Glomerular visceral epithelial cell (primary cell): Measurements from ENCODE around the gene DPP3.
"Not testable (repeated sequence)": the region's sequence is repeated elsewhere in the genome, so short reads cannot be mapped to it uniquely, and the experiment has no call there.

Experiments used
- DNase-seq: peaks from one replicate; pipeline ENCODE4 v3.0.0-alpha.2; 2016; ENCODE audit errors: extremely low spot score

DPP3 gene, protein sequence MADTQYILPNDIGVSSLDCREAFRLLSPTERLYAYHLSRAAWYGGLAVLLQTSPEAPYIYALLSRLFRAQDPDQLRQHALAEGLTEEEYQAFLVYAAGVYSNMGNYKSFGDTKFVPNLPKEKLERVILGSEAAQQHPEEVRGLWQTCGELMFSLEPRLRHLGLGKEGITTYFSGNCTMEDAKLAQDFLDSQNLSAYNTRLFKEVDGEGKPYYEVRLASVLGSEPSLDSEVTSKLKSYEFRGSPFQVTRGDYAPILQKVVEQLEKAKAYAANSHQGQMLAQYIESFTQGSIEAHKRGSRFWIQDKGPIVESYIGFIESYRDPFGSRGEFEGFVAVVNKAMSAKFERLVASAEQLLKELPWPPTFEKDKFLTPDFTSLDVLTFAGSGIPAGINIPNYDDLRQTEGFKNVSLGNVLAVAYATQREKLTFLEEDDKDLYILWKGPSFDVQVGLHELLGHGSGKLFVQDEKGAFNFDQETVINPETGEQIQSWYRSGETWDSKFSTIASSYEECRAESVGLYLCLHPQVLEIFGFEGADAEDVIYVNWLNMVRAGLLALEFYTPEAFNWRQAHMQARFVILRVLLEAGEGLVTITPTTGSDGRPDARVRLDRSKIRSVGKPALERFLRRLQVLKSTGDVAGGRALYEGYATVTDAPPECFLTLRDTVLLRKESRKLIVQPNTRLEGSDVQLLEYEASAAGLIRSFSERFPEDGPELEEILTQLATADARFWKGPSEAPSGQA

GRCh38 chr11:66480117-66480938 is at the start of gene DPP3:
TSS of gene DPP3 (plus strand) at chr11:66480434. CDS start at chr11:66482201, 1,767 bp downstream.
- peak; percentile 97 for DNase-seq

GRCh38 chr11:66431287-66431686 is 48.9 kb upstream of the DPP3 start:
- DNase-seq, result not testable (repeated sequence)

DNA sequence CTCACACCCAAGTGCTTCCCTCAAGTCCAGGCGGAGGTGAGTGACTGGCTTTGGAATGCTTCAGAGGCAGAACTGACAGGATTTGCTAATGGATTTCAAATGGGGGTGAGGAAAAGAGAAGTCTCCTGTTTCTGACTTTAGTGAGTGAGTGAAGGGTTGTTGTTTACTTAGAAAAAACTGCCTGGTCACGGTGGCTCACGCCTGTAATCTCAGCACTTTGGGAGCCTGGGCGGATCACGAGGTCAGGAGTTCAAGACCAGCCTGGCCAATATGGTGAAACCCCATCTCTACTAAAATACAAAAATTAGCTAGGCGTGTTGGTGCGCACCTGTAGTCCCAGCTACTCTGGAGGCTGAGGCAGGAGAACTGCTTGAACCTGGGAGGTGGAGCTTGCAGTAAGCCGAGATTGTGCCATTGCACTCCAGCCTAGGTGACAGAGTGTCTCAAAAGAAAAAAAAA is 48.3 kb upstream of the DPP3 start:
- not testable (repeated sequence) for DNase-seq

DNA sequence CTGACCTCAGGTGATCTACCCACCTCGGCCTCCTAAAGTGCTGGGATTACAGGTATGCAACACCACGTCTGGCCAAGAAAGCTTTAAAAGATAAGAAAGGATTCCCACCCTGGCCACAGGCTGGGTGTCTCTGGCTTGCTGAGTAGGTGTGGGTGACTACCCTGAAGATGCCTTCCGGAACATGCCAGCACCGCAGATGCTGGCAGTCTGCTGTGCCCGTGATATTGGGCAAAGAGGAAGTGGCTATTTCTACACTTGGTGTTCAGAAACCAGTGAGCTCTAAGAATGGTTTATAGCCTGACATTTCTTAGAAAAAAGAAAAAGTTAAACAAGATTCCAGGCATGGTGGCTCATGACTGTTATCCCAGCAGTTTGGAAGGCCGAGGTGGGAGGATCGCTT is 47.6 kb upstream of the DPP3 start:
- no peak for DNase-seq

- no peak for DNase-seq
Observed at GRCh38 chr11:66437979-66438503, 42.2 kb upstream of the DPP3 start.

- DNase-seq, result peak; percentile 89
Observed at GRCh38 chr11:66438504-66439466, 41.4 kb upstream of the DPP3 start, which contains the start of gene MRPL11. TSS of gene MRPL11 (minus strand) at chr11:66438848. CDS start at chr11:66438754, 94 bp downstream.

DNA sequence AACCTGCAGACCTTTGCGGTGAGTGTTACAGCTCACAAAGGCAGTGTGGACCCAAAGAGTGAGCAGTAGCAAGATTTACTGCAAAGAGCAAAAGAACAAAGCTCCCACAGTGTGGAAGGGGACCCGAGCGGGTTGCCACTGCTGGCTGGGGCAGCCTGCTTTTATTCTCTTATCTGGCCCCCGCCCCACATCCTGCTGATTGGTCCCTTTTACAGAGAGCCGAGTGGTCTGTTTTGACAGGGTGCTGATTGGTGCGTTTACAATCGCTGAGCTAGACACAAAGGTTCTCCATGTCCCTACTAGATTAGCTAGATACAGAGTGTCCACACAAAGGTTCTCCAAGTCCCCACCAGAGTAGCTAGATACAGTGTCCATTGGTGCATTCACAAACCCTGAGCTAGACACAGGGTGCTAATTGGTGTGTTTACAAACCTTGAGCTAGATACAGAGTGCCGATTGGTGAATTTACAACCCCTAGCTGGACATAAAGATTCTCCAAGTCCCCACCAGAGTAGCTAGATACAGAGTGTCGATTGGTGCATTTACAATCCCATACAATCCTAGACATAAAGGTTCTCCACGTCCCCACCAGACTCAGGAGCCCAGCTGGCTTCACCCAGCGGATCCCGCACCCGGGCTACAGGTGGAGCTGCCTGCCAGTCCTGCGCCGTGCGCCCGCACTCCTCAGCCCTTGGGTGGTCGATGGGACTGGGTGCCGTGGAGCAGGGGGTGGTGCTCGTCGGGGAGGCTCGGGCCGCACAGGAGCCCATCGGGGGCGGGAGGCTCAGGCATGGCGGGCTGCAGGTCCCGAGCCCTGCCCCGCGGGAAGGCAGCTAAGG is 39.9 kb upstream of the DPP3 start:
- DNase-seq, result not testable (repeated sequence)

DNA sequence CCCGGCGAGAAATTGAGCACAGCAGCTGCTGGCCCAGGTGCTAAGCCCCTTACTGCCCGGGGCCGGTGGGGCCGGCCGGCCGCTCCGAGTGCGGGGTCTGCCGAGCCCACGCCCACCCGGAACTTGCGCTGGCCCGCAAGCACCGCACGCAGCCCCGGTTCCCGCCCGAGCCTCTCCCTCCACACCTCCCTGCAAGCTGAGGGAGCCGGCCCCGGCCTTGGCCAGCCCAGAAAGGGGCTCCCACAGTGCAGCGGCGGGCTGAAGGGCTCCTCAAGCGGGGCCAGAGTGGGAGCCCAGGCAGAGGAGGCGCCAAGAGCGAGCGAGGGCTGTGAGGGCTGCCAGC is 39.3 kb upstream of the DPP3 start:
- DNase-seq, result not testable (repeated sequence)

- DNase-seq, result peak; percentile 31
Observed at GRCh38 chr11:66443602-66444001, 36.6 kb upstream of the DPP3 start.

DNA sequence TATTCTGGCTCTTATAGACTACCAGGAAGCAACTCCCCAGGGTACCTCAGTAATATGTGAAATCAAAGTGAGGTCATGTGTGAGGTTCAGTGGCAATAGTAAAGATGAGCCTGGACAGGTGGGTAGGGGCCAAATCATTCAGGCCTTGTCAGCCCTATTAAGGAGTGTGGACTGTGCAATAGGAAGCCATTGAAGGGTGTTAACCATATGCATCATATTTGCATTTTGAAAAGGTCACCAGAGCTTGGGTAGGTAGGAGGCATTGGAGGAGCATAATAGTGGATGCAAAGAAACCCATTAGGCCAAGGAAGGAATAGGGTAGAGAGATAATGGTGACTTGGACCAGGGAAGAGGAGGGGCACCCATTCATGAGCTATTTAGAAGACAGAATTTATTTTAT is 33.2 kb upstream of the DPP3 start:
- DNase-seq, result no peak

GRCh38 chr11:66448523-66448922 is 31.7 kb upstream of the DPP3 start:
- no peak for DNase-seq

- no peak for DNase-seq
Observed at GRCh38 chr11:66450560-66450959, 29.7 kb upstream of the DPP3 start.

DNA sequence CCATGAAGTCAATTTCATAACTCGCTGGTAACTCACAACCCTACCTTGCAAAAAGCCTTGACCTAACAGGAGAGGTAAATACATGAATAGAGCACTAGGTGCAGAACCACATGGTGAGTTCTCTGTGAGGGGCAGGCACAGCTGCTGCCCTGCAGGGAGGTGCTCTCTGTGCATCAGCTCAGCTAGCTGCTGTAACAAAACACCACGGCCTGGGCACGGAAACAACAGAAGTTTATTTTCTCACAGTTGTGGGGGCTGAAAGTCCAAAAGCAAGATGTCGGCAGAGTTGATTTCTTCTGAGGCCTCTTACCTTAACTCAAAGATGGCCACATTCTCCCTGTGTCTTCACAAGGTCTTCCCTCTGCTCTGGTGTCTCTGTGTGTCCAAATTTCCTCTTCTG is 28.6 kb upstream of the DPP3 start:
- DNase-seq, result no peak

DNA sequence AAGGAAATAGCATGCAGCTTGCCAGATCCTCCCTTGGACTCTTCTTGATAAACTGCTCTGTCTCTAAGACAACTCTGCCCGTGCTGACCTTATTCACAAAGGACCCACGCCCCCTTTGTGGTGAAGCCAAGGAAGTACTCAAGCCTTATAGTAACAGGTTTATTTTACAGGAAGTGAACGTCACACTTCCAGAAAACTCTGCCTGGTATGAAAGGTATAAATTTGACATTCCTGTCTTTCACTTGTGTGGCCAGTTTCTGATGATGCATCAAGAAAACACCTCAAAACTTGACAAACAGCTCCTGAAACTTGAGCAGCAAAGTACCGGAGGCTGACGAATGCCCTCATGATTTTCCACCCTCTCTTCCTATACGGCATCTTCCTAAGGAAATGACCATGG is 26.0 kb upstream of the DPP3 start:
- no peak for DNase-seq

DNA sequence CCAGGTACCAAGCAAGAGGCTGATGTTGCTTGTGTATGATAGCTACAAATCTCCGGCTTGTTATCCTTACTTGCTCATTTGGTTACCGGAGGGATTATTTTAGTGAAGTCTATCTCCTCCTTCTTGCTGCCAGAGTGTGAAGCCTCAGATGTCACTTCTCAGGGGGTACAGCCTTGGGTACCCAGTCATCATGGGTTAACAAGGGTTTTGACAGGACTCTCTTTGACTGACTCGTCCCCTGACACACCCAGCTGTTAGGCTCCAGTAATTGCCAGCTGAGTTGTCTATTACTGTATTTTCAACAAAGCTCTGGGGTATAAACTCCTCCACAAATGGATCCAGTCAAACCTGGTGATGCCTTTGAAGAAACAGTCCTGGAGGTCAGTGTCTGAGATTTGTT is 25.4 kb upstream of the DPP3 start:
- DNase-seq, result no peak

- DNase-seq, result no peak
Observed at GRCh38 chr11:66457826-66458225, 22.4 kb upstream of the DPP3 start.

DNA sequence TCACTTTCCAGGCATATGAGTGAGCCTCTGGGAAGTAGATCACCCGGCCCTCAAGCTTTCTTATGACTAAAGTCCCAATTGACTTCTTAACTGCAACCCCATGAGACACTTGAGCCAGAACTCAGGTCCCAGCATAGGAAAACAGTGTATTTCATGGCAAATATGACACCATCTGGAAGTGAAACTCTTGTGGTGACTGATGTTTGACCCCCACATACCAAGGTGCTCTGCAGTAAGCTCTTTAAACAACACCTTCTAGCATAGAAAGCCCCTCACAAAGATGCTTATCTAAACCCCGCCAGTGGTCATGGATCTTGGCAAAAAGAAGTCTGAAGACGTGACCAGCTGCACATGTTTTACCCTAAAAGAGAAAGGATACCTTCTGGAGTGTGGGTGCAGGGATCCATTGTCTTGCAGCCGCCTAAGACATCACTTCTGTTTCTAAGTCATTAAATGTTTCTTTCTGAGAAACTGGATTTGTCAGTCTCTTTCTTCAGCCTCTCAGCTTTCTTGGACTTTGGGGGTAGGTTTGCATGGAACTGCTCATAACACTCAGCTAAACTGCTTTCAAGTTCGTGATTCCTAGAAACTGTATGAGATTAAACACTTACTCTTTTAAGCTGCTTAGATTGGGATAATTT is 21.0 kb upstream of the DPP3 start:
- DNase-seq, result no peak

DNA sequence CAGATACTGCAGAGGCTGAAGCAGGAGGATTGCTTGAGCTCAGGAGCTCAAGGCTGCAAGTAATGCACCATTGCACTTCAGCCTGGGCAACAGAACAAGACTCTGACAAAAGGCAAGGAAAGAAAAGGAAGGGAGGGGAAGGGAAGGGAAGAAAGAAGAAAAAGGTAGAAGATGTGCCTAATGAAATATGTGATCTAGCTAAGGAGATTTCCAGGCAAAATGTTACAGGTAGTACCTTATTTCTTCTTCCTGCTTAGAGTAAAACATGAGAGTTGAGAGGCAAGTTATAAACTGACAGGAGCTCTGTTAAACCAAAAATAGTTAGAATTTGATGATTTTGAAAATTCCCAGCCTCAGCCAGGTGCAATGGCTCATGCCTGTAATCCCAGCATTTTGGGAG is 18.2 kb upstream of the DPP3 start:
- no peak for DNase-seq

GRCh38 chr11:66462911-66463310 is 17.3 kb upstream of the DPP3 start:
- no peak for DNase-seq
